MM.1S (cell line): ENCODE results near the gene SLCO2B1.

Source experiments
- EZH2 ChIP-seq: fragments of 300-600 bp; sonication (generic); optimal IDR thresholded peaks from 2 replicates; pipeline ENCODE3; 2017; ENCODE audit warnings: low read depth, mild to moderate bottlenecking, antibody characterized with exemption, low read length, mixed read lengths
- EZH2phosphoT487 ChIP-seq: fragments of 300-600 bp; sonication (generic); IDR thresholded peaks from 2 replicates; pipeline ENCODE4 v1.6.1; 2018; ENCODE audit warnings: antibody characterized with exemption, low read length
- TF ChIP-seq, protein P1 (sequence below): fragments of 300-600 bp; sonication (generic); IDR thresholded peaks from 2 replicates; pipeline ENCODE4 v1.5.1; 2016; ENCODE audit warnings: antibody characterized with exemption, low read length, mixed read lengths

DNA sequence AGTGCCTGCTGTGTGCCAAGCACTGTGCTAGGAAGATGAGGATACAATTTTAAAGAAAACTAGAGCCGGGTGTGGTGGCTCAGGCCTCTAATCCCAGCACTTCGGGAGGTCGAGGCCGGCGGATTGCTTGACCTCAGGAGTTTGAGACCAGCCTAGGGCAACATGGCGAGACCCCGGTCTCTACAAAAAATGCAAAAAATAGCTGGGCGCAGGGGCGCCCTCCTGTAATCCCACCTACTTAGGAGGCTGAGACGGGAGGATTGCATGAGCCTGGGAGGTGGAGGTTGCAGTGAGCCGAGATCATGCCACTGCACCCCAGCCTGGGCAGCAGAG, 98.0 kb downstream of the SLCO2B1 start:
- TF ChIP-seq EZH2: no peak
- TF ChIP-seq, protein P1, sequence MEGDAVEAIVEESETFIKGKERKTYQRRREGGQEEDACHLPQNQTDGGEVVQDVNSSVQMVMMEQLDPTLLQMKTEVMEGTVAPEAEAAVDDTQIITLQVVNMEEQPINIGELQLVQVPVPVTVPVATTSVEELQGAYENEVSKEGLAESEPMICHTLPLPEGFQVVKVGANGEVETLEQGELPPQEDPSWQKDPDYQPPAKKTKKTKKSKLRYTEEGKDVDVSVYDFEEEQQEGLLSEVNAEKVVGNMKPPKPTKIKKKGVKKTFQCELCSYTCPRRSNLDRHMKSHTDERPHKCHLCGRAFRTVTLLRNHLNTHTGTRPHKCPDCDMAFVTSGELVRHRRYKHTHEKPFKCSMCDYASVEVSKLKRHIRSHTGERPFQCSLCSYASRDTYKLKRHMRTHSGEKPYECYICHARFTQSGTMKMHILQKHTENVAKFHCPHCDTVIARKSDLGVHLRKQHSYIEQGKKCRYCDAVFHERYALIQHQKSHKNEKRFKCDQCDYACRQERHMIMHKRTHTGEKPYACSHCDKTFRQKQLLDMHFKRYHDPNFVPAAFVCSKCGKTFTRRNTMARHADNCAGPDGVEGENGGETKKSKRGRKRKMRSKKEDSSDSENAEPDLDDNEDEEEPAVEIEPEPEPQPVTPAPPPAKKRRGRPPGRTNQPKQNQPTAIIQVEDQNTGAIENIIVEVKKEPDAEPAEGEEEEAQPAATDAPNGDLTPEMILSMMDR: no peak
- no peak for TF ChIP-seq EZH2phosphoT487
